Right kidney (tissue), 1 donor: Measurements from ENCODE around the gene PKD1L1.

Source experiments
- DNase-seq: peaks from one replicate; pipeline ENCODE4 v3.0.0-alpha.2; 2016

PKD1L1 gene

GRCh38 chr7:47902013-47902412 lies 46.3 kb downstream of the PKD1L1 start:
- DNase-seq: no peak

GRCh38 chr7:47901542-47901941 lies 46.7 kb downstream of the PKD1L1 start:
- DNase-seq: no peak

- no peak for DNase-seq
Observed at GRCh38 chr7:47897831-47898230, 50.4 kb downstream of the PKD1L1 start.

- no peak for DNase-seq
Observed at GRCh38 chr7:47896809-47897423, 51.4 kb downstream of the PKD1L1 start.

- no peak for DNase-seq
Observed at GRCh38 chr7:47895026-47895425, 53.2 kb downstream of the PKD1L1 start.

GRCh38 chr7:47893721-47894365 lies 54.4 kb downstream of the PKD1L1 start:
- no peak for DNase-seq

GRCh38 chr7:47893238-47893637 lies 55.0 kb downstream of the PKD1L1 start:
- DNase-seq: no peak

- DNase-seq: no peak
Observed at GRCh38 chr7:47890606-47891005, 57.7 kb downstream of the PKD1L1 start.

GRCh38 chr7:47890125-47890524 lies 58.1 kb downstream of the PKD1L1 start:
- DNase-seq: no peak

GRCh38 chr7:47889723-47890122 lies 58.5 kb downstream of the PKD1L1 start:
- DNase-seq: no peak

GRCh38 chr7:47888371-47889265 lies 59.6 kb downstream of the PKD1L1 start:
- DNase-seq: no peak

GRCh38 chr7:47887016-47887640 lies 61.1 kb downstream of the PKD1L1 start:
- DNase-seq: no peak

GRCh38 chr7:47885987-47886811 lies 62.1 kb downstream of the PKD1L1 start:
- no peak for DNase-seq

- DNase-seq: no peak
Observed at GRCh38 chr7:47885309-47885986, 62.8 kb downstream of the PKD1L1 start.

GRCh38 chr7:47884675-47885074 lies 63.6 kb downstream of the PKD1L1 start:
- DNase-seq: no peak

- no peak for DNase-seq
Observed at GRCh38 chr7:47882635-47883034, 65.6 kb downstream of the PKD1L1 start.

- DNase-seq: no peak
Observed at GRCh38 chr7:47881256-47881655, 67.0 kb downstream of the PKD1L1 start.

GRCh38 chr7:47878662-47879061 lies 69.6 kb downstream of the PKD1L1 start:
- DNase-seq: no peak

- no peak for DNase-seq
Observed at GRCh38 chr7:47877336-47877735, 70.9 kb downstream of the PKD1L1 start.

- no peak for DNase-seq
Observed at GRCh38 chr7:47875998-47876744, 72.1 kb downstream of the PKD1L1 start.

GRCh38 chr7:47875406-47875805 lies 72.9 kb downstream of the PKD1L1 start:
- no peak for DNase-seq
